ENCODE data around the gene COG8. TPM values are rescaled to one million over a fixed set of nuclear protein-coding genes. Genes with fewer than 3 reads are reported as not detected.
A peak's percentile ranks its signal among the peaks of the same experiment; 100 is the strongest.

Gene COG8
- total and polyA plus RNA-seq, 9 of the 15 experiments (the other 6 are each of a cell fraction or from before 2014, with no cell fraction given): 3.7 to 42.6 (median 30.1) TPM

DNA sequence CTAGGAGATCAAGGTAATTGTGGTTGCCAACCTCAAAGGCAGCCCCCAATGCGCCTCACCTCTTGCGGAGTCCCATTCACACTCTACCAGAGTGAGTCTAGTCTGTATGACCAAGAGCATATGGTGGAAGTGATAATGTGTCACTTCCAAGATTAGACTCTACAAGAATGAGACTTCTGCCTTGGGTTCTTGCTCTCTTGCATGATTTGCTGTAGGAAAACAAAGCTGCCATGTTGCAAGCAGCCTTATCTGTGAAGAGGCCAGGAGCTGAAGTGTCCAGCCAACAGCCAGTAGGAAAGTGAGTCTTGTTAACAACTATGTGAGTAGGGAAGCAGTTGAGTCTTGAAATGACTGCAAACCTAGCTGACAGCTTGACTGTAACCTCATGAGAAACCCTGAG is 43.1 kb upstream of the COG8 start (continued):
- TF ChIP-seq, protein P1, sequence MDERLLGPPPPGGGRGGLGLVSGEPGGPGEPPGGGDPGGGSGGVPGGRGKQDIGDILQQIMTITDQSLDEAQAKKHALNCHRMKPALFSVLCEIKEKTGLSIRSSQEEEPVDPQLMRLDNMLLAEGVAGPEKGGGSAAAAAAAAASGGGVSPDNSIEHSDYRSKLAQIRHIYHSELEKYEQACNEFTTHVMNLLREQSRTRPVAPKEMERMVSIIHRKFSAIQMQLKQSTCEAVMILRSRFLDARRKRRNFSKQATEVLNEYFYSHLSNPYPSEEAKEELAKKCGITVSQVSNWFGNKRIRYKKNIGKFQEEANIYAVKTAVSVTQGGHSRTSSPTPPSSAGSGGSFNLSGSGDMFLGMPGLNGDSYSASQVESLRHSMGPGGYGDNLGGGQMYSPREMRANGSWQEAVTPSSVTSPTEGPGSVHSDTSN (CRISPR knock-in tag; IDR thresholded peaks at IDR 0.05; ENCODE audit: low read depth): no peak
- TF ChIP-seq, protein P1 (tag; conservative IDR thresholded peaks at IDR 0.05; ENCODE audit: low read depth): 0 out of 2 replicates have a peak, but pooled peaks have one; percentile 12
- no peak for TF ChIP-seq ZKSCAN1 (IDR thresholded peaks at IDR 0.05; ENCODE audit: low read depth, low read length)
- TF ChIP-seq ZNF277 (CRISPR knock-in tag; IDR thresholded peaks at IDR 0.05; ENCODE audit: borderline replicate concordance): no peak
- TF ChIP-seq EHMT2 (IDR thresholded peaks at IDR 0.05): peak; percentile 74
- TF ChIP-seq TAL1 (IDR thresholded peaks at IDR 0.05): peak; percentile 46
- no peak for TF ChIP-seq TEAD2 (tag; IDR thresholded peaks at IDR 0.05)
- TF ChIP-seq MEIS2 (IDR thresholded peaks at IDR 0.05; ENCODE audit: partially characterized antibody): peak; percentile 25

Data from K562 (cell line).